Measurements from ENCODE around the gene ATP5F1C.

Gene ATP5F1C

DNA sequence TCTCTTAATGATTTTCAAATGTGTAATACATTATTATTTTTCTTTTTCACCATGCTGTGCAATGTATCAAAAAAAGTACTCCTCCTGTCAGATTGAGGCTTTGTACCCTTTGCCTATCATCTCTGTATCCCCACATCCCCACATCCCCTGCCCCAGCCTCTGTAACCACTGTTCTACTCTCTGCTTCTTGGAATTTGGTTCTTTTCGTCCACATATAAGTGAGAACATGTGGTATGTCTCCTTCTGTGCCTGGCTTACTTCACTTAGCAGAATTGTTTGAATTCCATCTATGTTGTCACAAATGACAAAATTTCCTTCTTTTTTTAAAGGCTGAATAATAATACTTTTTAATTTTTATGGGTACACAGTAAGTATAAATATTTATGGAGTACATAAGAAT is 44.1 kb downstream of the ATP5F1C start:
- Histone ChIP-seq H3K4me3 (no peak overlapping the region), H3K27ac (no peak overlapping the region)

DNA sequence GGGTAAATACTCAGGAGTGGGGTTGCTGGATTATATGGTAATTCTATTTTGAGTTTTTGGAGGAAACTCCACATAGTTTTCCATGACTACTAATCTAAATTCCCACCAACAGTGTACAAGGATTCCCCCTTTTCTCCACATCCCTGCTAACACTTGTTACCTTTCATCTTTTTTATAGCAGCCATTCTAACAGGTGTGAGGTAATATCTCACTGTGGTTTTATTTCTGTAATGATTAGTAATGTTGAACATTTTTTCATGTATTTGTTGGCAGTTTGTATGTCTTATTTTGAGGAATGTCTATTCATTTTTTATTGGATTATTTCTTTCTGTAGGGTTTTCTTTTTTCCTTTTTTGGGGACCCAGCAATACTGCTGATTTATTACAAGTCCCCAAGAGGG is 45.2 kb downstream of the ATP5F1C start:
- Histone ChIP-seq H3K4me3 (no peak overlapping the region), H3K27ac (no peak overlapping the region)

DNA sequence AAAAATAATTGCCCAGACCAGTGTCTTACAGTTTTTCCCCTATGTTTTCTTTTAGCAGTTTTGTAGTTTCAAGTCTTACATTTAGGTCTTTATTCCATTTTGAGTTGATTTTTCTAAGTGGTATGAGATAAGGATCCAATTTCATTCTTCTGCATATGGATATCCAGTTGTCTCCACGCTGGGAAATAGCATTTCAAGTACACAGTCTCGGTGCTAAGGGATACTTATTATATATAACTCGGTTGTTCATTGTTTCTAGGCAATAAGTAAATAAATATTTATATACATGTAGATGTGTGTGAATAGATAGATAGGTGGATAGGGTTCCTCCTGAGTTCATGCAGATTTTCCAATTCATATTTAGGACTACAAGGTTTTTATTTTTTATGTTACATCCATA is 46.3 kb downstream of the ATP5F1C start:
- Histone ChIP-seq H3K27ac (no peak overlapping the region), H3K4me3 (no peak overlapping the region)

DNA sequence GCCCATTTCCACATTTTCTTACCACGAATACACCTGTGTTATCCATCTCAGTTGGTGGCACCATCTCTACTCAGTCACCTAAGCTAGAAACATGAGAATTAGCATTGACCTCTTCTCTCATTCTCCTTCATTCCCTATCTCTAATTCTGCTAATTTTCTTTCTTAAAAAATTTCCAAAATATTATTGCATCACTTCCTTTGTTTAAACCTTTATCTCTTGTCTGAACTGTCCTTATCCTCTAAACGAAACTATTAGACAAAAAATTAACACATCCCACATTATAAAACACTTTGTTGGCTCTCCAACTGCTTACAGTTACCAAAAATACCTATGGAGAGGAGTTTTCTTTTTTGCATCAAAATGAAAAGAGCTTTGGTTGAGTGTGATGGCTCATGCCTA is 48.6 kb downstream of the ATP5F1C start:
- no peak overlapping the region for H3K27ac ChIP-seq
- no peak overlapping the region for H3K4me3 ChIP-seq

DNA sequence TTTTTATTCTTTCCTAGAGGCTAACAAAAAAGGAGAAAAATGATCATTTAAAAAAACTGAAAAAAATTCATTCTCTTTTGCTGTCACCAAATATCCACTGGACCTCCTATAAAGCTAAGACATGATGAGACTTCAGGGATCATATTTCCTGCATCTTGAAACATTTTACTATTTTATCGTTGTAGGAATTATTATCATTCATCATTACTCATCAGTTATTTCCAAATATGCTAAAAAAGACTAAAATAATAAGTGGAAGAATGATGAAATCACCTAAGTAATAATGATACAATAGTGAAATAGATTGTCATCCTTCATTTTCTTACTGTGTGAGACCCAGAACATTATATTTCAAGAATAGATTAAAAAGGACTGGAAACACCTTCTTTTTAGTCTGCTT is 58.6 kb downstream of the ATP5F1C start:
- Histone ChIP-seq H3K4me3 (no peak overlapping the region), H3K27ac (no peak overlapping the region)

DNA sequence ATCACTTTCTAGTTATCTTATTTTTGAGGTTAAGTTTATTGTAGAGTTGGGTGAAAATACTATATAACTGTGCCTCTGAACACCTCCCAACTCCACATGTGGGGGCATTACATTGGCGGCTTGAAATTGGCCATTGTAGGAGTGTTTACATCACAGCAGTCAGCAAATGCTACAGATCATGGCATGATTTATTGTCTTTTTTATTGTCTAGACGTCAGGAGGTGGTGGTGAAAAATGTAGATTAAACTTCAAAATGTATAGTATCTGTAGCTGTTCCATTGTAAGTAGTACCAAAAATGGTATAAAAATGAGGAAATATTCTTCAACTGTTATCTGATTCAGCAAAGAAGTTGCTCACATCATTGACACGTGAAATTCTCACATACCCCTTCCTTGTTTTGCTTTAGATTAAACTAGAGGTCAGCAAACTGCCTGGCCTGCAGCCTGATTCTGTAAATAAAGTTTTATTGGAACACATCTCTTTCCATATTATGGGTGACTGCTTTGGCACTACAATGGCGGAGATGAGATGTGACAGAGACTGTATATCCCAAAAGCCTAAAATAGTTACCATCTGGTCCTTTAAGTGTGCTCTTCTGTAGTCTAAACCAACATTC is 65.4 kb downstream of the ATP5F1C start:
- Histone ChIP-seq H3K27ac (no peak overlapping the region), H3K4me3 (no peak overlapping the region)

DNA sequence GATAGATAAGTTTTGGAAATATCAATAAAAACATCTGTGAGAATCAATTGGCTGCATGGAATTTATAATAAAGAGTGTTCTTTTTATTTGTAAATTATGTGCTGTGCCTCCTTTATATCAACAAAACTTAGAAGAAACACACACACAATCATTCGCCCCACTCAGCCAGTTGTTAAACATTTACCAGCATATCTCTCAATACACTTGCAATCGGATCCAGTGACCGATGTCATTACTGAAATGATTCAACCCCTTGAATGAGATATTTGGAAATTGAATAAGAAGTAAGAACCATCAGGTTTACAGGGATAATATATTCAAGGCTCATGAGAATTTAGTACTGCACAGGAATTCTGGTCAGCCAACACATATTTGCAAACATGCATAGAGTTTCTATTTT is 65.9 kb downstream of the ATP5F1C start:
- H3K4me3 ChIP-seq = no peak overlapping the region

DNA sequence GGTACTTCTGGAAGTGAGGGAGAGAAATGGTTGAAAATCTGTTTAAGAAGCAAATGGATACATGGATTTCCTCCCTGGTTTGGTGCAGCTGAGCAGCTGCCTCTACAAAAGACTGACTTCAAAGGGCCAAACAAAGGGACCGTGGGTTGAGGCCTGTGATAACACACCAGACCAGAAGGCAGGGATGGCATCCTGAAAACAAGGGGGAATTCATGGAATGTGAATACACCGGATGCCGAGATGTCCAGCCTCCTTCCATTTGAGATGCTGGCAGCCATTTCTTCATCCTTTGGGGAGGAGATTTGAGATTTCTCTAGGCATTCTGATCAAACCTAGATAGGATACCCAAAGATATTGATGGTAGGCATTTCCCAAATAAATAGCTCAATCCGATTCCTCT is 67.2 kb downstream of the ATP5F1C start:
- no peak overlapping the region for H3K4me3 ChIP-seq
- no peak overlapping the region for H3K27ac ChIP-seq

More for the DNA sequence above, 65.9 kb downstream of the ATP5F1C start:
- no peak overlapping the region for H3K27ac ChIP-seq

DNA sequence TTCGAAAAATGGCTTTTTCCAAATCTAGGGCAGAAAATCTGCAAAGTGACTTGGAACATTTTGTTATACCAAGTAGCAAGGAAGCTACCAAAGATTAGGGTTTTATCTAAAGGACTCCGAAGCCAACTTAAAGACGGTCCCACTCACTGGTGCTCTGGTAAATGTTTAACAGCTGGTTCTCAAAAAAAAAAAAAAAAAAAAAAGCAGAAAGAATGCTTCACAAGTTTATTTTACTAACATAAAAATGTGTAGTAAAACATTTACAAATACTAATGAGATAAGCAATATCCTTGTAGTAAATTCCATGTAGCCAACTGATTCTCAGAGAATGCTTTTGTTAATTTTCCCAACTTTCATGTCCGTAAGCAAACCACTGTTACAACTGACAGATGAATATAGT is 68.7 kb downstream of the ATP5F1C start:
- H3K27ac ChIP-seq = no peak overlapping the region
- no peak overlapping the region for H3K4me3 ChIP-seq

DNA sequence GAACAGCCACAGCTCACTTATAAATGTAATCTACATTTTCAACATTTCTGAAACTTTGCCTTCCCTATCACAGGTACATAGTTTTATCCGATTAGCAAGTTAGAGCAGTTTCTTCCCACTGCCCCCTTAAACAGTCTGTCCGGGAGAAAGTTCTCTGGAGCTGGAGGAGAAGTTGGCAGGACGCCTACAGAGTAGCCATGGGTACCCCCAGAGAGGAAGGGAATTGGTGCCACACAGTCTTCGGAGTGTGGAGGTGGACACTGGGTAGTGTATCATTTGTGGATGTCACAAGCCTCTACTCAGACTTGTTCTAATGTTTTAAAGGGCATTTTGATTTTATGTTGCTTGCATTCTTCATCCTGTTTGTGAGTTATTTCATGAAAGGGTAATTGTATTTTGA is 69.3 kb downstream of the ATP5F1C start:
- no peak overlapping the region for H3K27ac ChIP-seq
- no peak overlapping the region for H3K4me3 ChIP-seq
